ENCODE results near the gene PHTF2. TPM values are rescaled to one million over a fixed set of nuclear protein-coding genes. Genes with fewer than 3 reads are reported as not detected.
A peak's percentile ranks its signal among the peaks of the same experiment; 100 is the strongest.

PHTF2 gene
- total RNA-seq (10 to 100 TPM; 32.8 to 34.1 TPM), polyA plus RNA-seq (10 to 100 TPM; 19.6 to 27.1 TPM)

DNA sequence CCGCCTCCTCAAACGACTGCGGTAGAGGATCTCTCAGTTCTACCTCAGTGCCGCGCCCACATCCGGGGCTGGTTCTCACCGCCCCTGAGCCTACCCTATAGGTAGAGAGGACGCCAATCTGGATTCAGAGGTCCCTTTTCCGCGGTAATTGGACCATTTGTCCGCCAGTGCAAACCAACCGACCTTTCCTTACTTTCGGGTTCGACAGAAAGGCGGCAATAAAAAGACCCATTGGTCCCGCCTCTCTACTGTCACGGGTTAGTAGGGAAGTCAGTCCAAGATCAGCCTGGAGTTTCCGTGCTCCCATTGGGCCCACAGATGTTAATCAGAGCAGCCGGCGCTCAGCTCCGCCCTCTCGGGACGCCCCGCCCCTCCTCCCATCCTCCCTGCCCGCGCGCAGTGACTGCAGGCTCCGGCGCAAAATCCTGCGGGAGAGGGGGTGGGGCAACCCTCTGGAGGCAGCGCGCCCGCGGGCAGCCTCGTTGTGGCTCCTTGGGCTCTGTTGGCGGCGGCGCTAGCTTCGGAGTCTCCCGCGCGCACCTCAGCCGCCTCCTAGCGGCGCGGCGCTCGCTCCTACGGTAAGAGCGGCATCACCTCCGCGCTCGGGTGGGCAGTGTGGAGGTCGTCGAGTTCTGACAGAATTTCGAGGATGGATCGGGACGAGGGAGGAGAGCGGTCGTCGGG is at the start of gene PHTF2, which contains the start of gene TMEM60:
PHTF2 (plus strand) TSS at position 380 of the 684 bp plus-strand sequence.
TMEM60 (minus strand) TSS at position 41 of the 684 bp plus-strand sequence. CDS start 4,061 bp downstream, outside the sequence.
- peak within 1 kb of the TSS; percentile 91 to 99 (median 95) for H3K27ac Mint-ChIP-seq
- intact Hi-C loops (cut with micrococcal nuclease) = loop anchor here (1.0 to 10.0 kb wide), 6 partner anchors 36 to 262 kb away; partner anchors contain the start of gene RSBN1L
- Histone ChIP-seq H3K27ac (ENCODE audit: low read depth, low read length) (peak within 1 kb of the TSS; percentile 80), H3K4me1 (ENCODE audit: insufficient read depth, low read length) (peaks cover 69% of the 10 kb centered on the region), H3K4me3 (ENCODE audit: low read length in 2 of 2) (peak within 1 kb of the TSS; percentile 82 to 96), H3K9me3 (ENCODE audit: control insufficient read depth in 1 of 2, low read length in 2 of 2) (no peaks in the 10 kb centered on the region), H3K27me3 (ENCODE audit: insufficient read depth, low read length) (no peaks in the 10 kb centered on the region), H3K36me3 (ENCODE audit: insufficient read depth, low read length) (no peaks in the 10 kb centered on the region)
- peaks cover 5 to 30% of the 10 kb centered on the region in 2 donors for H3K36me3 Mint-ChIP-seq
- POLR2A ChIA-PET (ENCODE audit: partially characterized antibody) = interaction anchor here (0.8 to 3.2 kb wide), 21 partner anchors 10 to 242 kb away, joined by 3 to 96 read pairs (median 4); partner anchors contain the start of gene RSBN1L
- DNase-seq = peak; percentile 93 to 99 (median 96)
- H3K9me3 Mint-ChIP-seq = peaks cover 0 to under 1% (median 0%) of the 10 kb centered on the region in 8 donors
- H3K4me1 Mint-ChIP-seq = peaks cover 53 to 83% (median 75%) of the 10 kb centered on the region in 4 donors
- no peaks in the 10 kb centered on the region for H3K27me3 Mint-ChIP-seq
- CTCF ChIA-PET (ENCODE audit: partially characterized antibody) = interaction anchor here (0.6 to 2.0 kb wide), 19 partner anchors 10 to 142 kb away, joined by 3 to 14 read pairs (median 4); no protein-coding TSS in a partner anchor
- peak within 1 kb of the TSS; percentile 93 to 100 (median 96) for H3K4me3 Mint-ChIP-seq

DNA sequence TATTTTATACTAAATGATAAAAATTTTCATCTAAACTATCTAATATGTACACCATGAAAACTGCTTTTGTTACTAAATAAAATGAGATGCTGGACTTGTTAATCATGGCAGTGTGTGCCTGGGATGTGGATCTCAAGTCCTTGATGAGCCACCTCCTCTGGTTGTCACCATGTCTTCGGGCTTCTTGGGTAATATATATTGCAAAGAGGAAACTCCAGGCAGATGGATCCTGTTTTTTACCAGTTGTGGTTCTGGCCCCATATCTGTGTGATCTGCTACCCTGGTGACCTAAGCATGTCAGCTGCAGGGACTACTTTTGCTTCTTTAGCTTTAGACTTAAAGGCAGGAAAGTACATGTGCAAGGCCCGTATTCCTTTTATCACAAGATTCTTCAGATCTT is 46.6 kb upstream of the PHTF2 start:
- H3K4me1 ChIP-seq (ENCODE audit: insufficient read depth, low read length) = peaks cover 34% of the 10 kb centered on the region
- peak overlapping the region in 2 of 8 donors; percentile 41 to 46 for H3K4me3 Mint-ChIP-seq
- no peaks in the 10 kb centered on the region for H3K27me3 ChIP-seq (ENCODE audit: insufficient read depth, low read length)
- peaks cover 44 to 70% (median 55%) of the 10 kb centered on the region in 4 donors for H3K4me1 Mint-ChIP-seq
- ChIA-PET CTCF (ENCODE audit: partially characterized antibody) (interaction anchor here (2.0 to 6.7 kb wide), 2 partner anchors 7 to 96 kb away, joined by 10 to 170 read pairs; no protein-coding TSS in a partner anchor), POLR2A (ENCODE audit: partially characterized antibody) (no interaction called here)
- no peak overlapping the region for H3K4me3 ChIP-seq (ENCODE audit: low read length in 2 of 2)
- intact Hi-C loops (cut with micrococcal nuclease) = no loop called here
- H3K9me3 Mint-ChIP-seq = no peaks in the 10 kb centered on the region
- no peak for DNase-seq
- peaks cover 14 to 37% of the 10 kb centered on the region in 2 donors for H3K36me3 Mint-ChIP-seq
- H3K36me3 ChIP-seq (ENCODE audit: insufficient read depth, low read length) = no peaks in the 10 kb centered on the region
- no peak overlapping the region for H3K27ac ChIP-seq (ENCODE audit: low read depth, low read length)
- H3K27ac Mint-ChIP-seq = peak overlapping the region in 6 of 7 donors; percentile 43 to 81 (median 64)
- H3K9me3 ChIP-seq (ENCODE audit: control insufficient read depth in 1 of 2, low read length in 2 of 2) = no peaks in the 10 kb centered on the region
- no peaks in the 10 kb centered on the region for H3K27me3 Mint-ChIP-seq

DNA sequence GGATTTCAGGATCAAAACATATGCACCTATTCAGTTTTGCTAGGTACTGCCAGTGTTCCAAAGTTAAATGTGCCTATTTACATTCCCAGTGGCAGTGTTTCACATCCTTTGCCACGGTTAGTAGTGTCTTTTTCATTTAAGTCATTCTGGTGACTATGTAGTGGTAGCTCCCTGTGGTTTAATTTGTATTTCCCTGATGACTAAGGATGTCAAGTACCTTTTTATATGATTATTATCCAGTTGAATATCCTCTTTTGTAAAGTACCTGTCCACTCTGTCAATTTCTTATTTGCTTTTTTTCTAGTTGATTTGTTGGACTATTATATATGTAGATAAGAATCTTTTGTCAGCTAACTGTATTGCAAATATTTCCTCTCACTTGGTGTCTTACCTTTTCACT is 45.4 kb upstream of the PHTF2 start:
- H3K4me1 ChIP-seq (ENCODE audit: insufficient read depth, low read length) = peaks cover 40% of the 10 kb centered on the region
- no peak overlapping the region for H3K27ac ChIP-seq (ENCODE audit: low read depth, low read length)
- CTCF ChIA-PET (ENCODE audit: partially characterized antibody) = interaction anchor here (6.7 kb wide), 1 partner anchor 97 kb away, joined by 170 read pairs; no protein-coding TSS in a partner anchor
- POLR2A ChIA-PET (ENCODE audit: partially characterized antibody) = interaction anchor here (1.7 kb wide), 1 partner anchor 57 kb away, joined by 6 read pairs; the partner anchor contains the start of gene RSBN1L
- Mint-ChIP-seq H3K9me3 (no peaks in the 10 kb centered on the region), H3K27me3 (no peaks in the 10 kb centered on the region), H3K36me3 (peaks cover 14 to 31% of the 10 kb centered on the region in 2 donors), H3K27ac (peak overlapping the region in 4 of 7 donors; percentile 1 to 81 (median 58)), H3K4me1 (peaks cover 41 to 66% (median 53%) of the 10 kb centered on the region in 4 donors), H3K4me3 (no peak overlapping the region)
- no peak overlapping the region for H3K4me3 ChIP-seq (ENCODE audit: low read length in 2 of 2)
- no peak for DNase-seq
- no peaks in the 10 kb centered on the region for H3K27me3 ChIP-seq (ENCODE audit: insufficient read depth, low read length)
- no peaks in the 10 kb centered on the region for H3K36me3 ChIP-seq (ENCODE audit: insufficient read depth, low read length)
- no peaks in the 10 kb centered on the region for H3K9me3 ChIP-seq (ENCODE audit: control insufficient read depth in 1 of 2, low read length in 2 of 2)
- intact Hi-C loops (cut with micrococcal nuclease) = no loop called here

DNA sequence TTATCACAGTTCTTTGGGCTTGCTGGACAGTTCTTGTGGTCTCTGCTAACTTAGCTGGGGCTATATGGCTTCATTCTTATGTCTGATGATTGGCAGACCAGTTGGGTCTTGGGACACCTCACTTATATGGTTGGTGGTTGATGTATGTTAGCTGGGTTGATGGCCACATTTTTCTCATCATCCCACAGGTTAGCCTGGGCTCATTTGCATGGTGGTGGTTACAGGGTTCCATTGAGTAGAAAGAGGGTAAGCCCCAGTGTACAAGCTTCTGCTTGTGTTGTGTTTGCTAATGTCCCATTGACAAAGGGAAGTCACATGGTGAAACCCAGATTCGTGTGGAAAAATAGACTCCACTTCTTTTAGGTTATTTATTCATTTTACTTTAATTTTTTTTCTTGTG is 41.0 kb upstream of the PHTF2 start:
- POLR2A ChIA-PET (ENCODE audit: partially characterized antibody) = interaction anchor here (0.9 to 1.3 kb wide), 4 partner anchors 41 to 99 kb away, joined by 3 to 5 read pairs (median 4); partner anchors contain the start of genes PHTF2, RSBN1L and TMEM60
- no peak overlapping the region for H3K27ac ChIP-seq (ENCODE audit: low read depth, low read length)
- peaks cover 35 to 53% (median 41%) of the 10 kb centered on the region in 4 donors for H3K4me1 Mint-ChIP-seq

GRCh38 chr7:77759294-77759889 is 39.2 kb upstream of the PHTF2 start:
- Mint-ChIP-seq H3K27ac (peak overlapping the region in 6 of 7 donors; percentile 9 to 61 (median 36)), H3K4me1 (peaks cover 29 to 51% (median 36%) of the 10 kb centered on the region in 4 donors), H3K9me3 (no peaks in the 10 kb centered on the region), H3K36me3 (peaks cover 0 to 6% of the 10 kb centered on the region in 2 donors), H3K4me3 (peak overlapping the region in 1 of 8 donors; percentile 28), H3K27me3 (no peaks in the 10 kb centered on the region)
- Histone ChIP-seq H3K36me3 (ENCODE audit: insufficient read depth, low read length) (no peaks in the 10 kb centered on the region), H3K4me3 (ENCODE audit: low read length in 2 of 2) (no peak overlapping the region), H3K27me3 (ENCODE audit: insufficient read depth, low read length) (no peaks in the 10 kb centered on the region), H3K4me1 (ENCODE audit: insufficient read depth, low read length) (peaks cover 33% of the 10 kb centered on the region), H3K9me3 (ENCODE audit: control insufficient read depth in 1 of 2, low read length in 2 of 2) (no peaks in the 10 kb centered on the region), H3K27ac (ENCODE audit: low read depth, low read length) (no peak overlapping the region)
- intact Hi-C loops (cut with micrococcal nuclease) = loop anchor here (1.0 to 2.0 kb wide), 5 partner anchors 39 to 177 kb away; partner anchors contain the start of genes PHTF2, RSBN1L and TMEM60
- ChIA-PET POLR2A (ENCODE audit: partially characterized antibody) (interaction anchor here (1.0 kb wide), 1 partner anchor 101 kb away, joined by 5 read pairs; no protein-coding TSS in a partner anchor), CTCF (ENCODE audit: partially characterized antibody) (interaction anchor here (0.6 to 3.7 kb wide), 31 partner anchors 8 to 281 kb away, joined by 3 to 176 read pairs (median 4); partner anchors contain the start of gene RSBN1L)
- peak; percentile 68 to 79 (median 73) for DNase-seq

More for the DNA sequence above, 41.0 kb upstream of the PHTF2 start:
- Mint-ChIP-seq H3K4me3 (no peak overlapping the region), H3K27ac (peak overlapping the region; percentile 1 to 86 (median 55)), H3K9me3 (no peaks in the 10 kb centered on the region), H3K27me3 (no peaks in the 10 kb centered on the region), H3K36me3 (peaks cover 0 to 9% of the 10 kb centered on the region in 2 donors)
- no peak for DNase-seq
- intact Hi-C loops (cut with micrococcal nuclease) = no loop called here
- CTCF ChIA-PET (ENCODE audit: partially characterized antibody) = interaction anchor here (0.7 to 6.7 kb wide), 8 partner anchors 10 to 282 kb away, joined by 3 to 170 read pairs (median 4); partner anchors contain the start of genes PHTF2, RSBN1L and TMEM60
- Histone ChIP-seq H3K4me3 (ENCODE audit: low read length in 2 of 2) (no peak overlapping the region), H3K36me3 (ENCODE audit: insufficient read depth, low read length) (no peaks in the 10 kb centered on the region), H3K4me1 (ENCODE audit: insufficient read depth, low read length) (peaks cover 39% of the 10 kb centered on the region), H3K27me3 (ENCODE audit: insufficient read depth, low read length) (no peaks in the 10 kb centered on the region), H3K9me3 (ENCODE audit: control insufficient read depth in 1 of 2, low read length in 2 of 2) (no peaks in the 10 kb centered on the region)

GRCh38 chr7:77760809-77761453 is 37.6 kb upstream of the PHTF2 start:
- Mint-ChIP-seq H3K36me3 (peaks cover 5 to 12% of the 10 kb centered on the region in 2 donors), H3K27me3 (no peaks in the 10 kb centered on the region), H3K27ac (no peak overlapping the region), H3K9me3 (no peaks in the 10 kb centered on the region), H3K4me3 (no peak overlapping the region), H3K4me1 (peaks cover 28 to 48% (median 38%) of the 10 kb centered on the region in 4 donors)
- H3K27me3 ChIP-seq (ENCODE audit: insufficient read depth, low read length) = no peaks in the 10 kb centered on the region
- peaks cover 7% of the 10 kb centered on the region for H3K36me3 ChIP-seq (ENCODE audit: insufficient read depth, low read length)
- intact Hi-C loops (cut with micrococcal nuclease) = no loop called here
- no peaks in the 10 kb centered on the region for H3K9me3 ChIP-seq (ENCODE audit: control insufficient read depth in 1 of 2, low read length in 2 of 2)
- peaks cover 30% of the 10 kb centered on the region for H3K4me1 ChIP-seq (ENCODE audit: insufficient read depth, low read length)
- no peak overlapping the region for H3K4me3 ChIP-seq (ENCODE audit: low read length in 2 of 2)
- CTCF ChIA-PET (ENCODE audit: partially characterized antibody) = interaction anchor here (1.5 to 3.7 kb wide), 6 partner anchors 9 to 173 kb away, joined by 3 to 176 read pairs (median 7); partner anchors contain the start of gene RSBN1L
- H3K27ac ChIP-seq (ENCODE audit: low read depth, low read length) = no peak overlapping the region
- no peak for DNase-seq
- POLR2A ChIA-PET (ENCODE audit: partially characterized antibody) = no interaction called here
